GM12891 (cell line): Measurements from ENCODE around the gene STX1B.

Experiments used
- DNase-seq: peaks from one replicate; pipeline ENCODE4 v3.0.0; 2011; ENCODE audit warnings: low spot score; ENCODE audit not compliant: insufficient read length
- FAIRE-seq: peaks from 2 replicates; lab custom pipeline; 2011; peaks lifted over from hg19 to GRCh38; lab: Jason Lieb, UNC
- PAX5 ChIP-seq: IDR thresholded peaks from 2 replicates; pipeline ENCODE4 v1.6.1; 2011; ENCODE audit warnings: low read length, moderate library complexity, mild to moderate bottlenecking; ENCODE audit not compliant: insufficient read depth, severe bottlenecking
- POLR2A ChIP-seq: IDR thresholded peaks from 2 replicates; pipeline ENCODE4 v1.6.1; 2011; ENCODE audit warnings: low read depth, low read length, control low read depth
- POLR2AphosphoS5 ChIP-seq: IDR thresholded peaks from 2 replicates; pipeline ENCODE4 v1.6.1; 2011; ENCODE audit warnings: low read depth, low read length, control low read depth
- POU2F2 ChIP-seq: IDR thresholded peaks from 2 replicates; pipeline ENCODE4 v1.6.1; 2011; ENCODE audit warnings: low read depth, mild to moderate bottlenecking, control low read depth, low read length, moderate library complexity
- SPI1 ChIP-seq: IDR thresholded peaks from 2 replicates; pipeline ENCODE4 v1.6.1; 2011; ENCODE audit warnings: low read depth, low read length, control low read depth
- TAF1 ChIP-seq: IDR thresholded peaks from 2 replicates; pipeline ENCODE4 v1.6.1; 2011; ENCODE audit warnings: low read depth, low read length, control low read depth

STX1B gene

DNA sequence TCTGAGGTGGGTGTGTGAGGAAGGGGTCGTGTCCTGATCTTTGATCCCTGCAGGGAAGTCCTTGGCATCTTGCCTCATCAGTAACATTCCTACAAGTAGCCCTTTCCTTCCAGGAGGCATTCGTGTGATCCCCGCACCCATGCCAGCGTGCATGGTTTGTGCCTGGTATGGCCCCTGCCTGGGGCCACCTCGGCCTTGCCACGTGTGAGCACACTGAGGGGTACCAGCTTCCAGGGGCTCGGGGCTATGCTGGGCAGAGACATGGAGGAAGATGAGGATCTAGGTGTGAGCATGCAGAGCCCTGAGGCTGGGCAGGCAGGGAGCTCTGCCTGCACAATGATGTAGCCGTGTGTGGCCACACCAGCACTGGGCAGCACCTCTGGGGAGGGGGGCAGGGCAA is 19.4 kb downstream of the STX1B start:
- no peak for TF ChIP-seq POU2F2
- TF ChIP-seq POLR2AphosphoS5, result no peak
- TF ChIP-seq SPI1, result no peak
- TF ChIP-seq TAF1, result no peak
- TF ChIP-seq PAX5, result no peak
- no peak for TF ChIP-seq POLR2A
- no peak for FAIRE-seq

DNA sequence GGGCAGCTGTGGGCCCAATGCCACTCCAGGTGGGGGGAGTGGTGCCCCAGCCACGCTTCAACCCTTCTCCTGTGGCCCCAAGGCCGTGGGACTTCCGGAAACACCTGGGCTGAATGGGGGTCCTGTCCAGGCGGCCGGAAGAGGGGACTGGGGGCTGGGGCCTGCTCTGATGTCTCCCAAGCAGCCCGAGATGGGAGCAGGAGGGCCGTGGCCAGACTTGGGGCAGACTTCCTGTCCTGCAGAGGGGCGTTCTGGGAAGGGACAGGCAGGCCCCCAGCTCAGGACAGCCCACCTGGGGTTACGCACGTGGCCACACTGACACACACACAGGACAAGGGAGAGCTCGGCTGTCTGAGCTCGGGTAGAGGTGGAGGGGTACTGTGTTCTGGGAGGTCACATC is 20.3 kb downstream of the STX1B start:
- DNase-seq, result no peak
- FAIRE-seq, result no peak
- no peak for TF ChIP-seq POLR2A
- TF ChIP-seq TAF1, result no peak
- no peak for TF ChIP-seq POLR2AphosphoS5

More for the DNA sequence above, 19.4 kb downstream of the STX1B start:
- DNase-seq, result no peak

DNA sequence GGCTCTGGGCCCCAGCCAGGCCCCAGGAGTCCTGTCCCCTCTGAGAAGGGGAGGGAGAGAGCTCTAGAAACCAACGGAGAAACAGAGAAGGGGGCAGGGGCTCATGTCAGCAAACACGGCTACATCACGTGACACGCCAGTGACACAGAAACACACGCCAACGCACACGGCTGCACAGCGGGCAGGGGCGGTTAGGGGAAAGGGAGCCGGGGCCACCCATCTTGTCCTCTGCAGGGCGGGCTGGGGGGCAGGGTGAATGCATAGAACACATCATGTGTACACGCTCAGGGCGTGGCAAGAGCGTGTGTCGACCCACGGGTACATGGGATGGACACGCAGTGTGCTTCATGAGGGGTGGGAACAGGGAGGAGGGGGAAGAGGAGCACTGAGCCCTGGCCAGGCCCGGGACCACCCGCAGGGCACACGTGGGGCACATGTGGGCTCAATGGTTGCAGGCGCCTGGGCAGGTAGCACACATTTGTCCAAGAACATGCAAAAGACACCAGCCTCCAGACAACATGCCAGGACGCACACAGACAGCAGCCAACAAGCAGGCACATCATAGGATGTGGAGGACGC is 20.9 kb downstream of the STX1B start:
- FAIRE-seq (no peak), DNase-seq (no peak)
- TF ChIP-seq SPI1 (no peak), POU2F2 (no peak), POLR2A (no peak), POLR2AphosphoS5 (no peak), PAX5 (no peak), TAF1 (no peak)

DNA sequence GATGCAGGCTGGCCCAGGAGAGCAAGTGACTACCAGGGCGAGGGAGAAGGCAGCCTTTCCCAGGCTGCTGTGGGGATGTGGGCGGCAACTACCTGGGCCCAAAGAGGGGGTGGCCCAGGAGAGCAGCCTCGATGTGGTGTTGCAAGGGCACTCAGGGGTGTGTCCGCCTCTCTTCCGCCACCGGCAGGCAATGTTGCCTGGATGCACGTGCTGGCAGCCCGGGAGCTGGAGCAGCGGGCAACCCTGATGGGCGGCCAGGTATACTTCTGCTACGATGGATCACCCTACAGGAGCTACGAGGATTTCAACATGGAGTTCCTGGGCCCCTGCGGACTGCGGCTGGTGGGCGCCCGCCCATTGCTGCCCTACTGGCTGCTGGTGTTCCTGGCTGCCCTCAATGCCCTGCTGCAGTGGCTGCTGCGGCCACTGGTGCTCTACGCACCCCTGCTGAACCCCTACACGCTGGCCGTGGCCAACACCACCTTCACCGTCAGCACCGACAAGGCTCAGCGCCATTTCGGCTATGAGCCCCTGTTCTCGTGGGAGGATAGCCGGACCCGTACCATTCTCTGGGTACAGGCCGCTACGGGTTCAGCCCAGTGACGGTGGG is 22.8 kb downstream of the STX1B start:
- no peak for TF ChIP-seq SPI1
- no peak for DNase-seq
- no peak for FAIRE-seq

DNA sequence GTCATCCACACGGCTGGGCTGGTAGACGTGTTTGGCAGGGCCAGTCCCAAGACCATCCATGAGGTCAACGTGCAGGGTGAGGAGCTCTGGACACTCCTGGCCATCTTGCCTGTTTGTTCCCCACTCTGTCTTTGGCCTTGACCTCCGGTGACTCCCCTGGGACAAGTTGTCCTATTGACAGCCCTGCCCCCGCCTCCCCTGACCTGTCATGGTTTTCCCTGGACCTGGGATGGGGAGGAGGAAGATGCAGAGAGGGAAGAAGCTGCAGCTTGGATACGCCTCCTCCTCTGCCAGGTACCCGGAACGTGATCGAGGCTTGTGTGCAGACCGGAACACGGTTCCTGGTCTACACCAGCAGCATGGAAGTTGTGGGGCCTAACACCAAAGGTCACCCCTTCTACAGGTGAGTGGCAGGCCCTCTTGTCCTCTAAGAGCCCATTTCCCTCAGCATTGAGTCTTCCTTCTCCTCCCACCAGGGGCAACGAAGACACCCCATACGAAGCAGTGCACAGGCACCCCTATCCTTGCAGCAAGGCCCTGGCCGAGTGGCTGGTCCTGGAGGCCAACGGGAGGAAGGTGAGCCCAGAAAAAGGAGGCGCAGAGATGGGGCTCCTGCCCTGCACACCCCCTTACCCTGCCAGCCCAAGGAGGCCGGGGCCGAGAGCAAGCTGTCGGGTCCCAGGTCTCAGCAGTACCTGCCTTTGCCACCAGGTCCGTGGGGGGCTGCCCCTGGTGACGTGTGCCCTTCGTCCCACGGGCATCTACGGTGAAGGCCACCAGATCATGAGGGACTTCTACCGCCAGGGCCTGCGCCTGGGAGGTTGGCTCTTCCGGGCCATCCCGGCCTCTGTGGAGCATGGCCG is 24.1 kb downstream of the STX1B start:
- DNase-seq (no peak), FAIRE-seq (no peak)

DNA sequence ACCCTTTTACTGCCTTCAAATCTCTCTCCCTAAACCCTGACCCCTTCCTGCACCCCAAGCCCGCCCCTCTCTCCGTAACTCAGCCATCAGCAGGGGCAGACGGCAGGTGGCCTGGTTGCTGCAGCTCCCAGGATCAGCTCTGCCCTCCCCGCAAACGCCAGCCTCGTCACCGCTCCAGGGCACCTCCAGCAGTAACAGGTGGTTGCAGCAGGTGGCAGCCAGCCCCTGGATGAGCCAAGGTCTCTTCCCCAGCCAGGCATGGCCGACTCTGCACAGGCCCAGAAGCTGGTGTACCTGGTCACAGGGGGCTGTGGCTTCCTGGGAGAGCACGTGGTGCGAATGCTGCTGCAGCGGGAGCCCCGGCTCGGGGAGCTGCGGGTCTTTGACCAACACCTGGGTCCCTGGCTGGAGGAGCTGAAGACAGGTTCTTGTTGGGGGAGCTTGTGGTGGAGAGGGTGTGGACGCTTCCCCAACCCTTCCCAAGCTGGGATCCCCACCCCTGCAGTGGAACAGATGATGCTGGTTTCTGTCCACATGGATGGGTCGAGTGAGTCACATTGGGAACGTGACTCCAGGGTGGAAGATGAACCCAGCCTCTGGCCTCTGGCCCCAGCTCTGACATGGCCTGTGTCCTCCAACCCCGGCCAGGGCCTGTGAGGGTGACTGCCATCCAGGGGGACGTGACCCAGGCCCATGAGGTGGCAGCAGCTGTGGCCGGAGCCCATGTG is 24.9 kb downstream of the STX1B start:
- DNase-seq (no peak), FAIRE-seq (no peak)
- TF ChIP-seq PAX5, result no peak
- no peak for TF ChIP-seq SPI1
- TF ChIP-seq POU2F2, result no peak
- TF ChIP-seq TAF1, result no peak
- no peak for TF ChIP-seq POLR2AphosphoS5
- TF ChIP-seq POLR2A, result no peak

More for the DNA sequence above, 24.1 kb downstream of the STX1B start:
- no peak for TF ChIP-seq POLR2A
- TF ChIP-seq TAF1, result no peak
- no peak for TF ChIP-seq POU2F2
- no peak for TF ChIP-seq SPI1
- no peak for TF ChIP-seq PAX5
- no peak for TF ChIP-seq POLR2AphosphoS5

DNA sequence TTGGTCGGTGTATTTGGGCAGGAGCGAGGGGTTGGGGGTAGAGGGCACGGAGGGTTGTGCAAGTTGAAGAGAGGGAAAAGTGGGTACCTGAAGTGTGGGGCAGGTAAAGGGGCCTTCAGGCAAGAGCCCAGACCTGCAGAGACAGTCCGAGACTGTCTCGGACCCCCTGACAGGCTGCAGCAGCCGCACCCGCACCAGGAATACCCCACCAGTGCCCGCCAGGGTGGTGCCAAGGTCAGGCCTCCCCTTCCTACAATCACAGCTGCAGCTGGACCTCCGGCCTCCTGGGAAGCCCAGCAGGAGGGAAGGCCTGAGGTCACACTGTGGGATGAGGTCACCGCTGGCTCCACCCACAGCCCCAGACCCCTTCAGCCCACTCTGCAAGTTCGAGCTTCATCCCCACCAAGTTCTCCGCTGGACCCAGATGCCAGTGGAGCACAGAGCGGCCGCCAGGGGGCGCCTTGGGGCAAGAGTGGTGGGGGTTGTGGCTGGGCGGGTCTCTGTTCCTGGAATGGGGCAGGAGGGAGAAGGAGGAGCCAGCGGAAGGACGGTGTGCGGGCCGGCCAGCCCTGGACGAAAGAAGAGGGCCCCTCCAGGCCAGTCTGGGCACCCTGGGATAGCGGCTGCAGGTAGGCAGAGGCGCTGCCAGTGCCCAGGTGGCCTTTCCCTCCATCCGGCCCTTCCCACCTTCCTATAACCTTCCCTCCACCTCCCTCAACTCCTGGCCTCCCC is 25.6 kb downstream of the STX1B start, which contains the start of gene HSD3B7:
Gene HSD3B7, plus strand, starts transcription at position 539 of the 732 bp plus-strand sequence. CDS start 452 bp downstream, outside the sequence.
- TF ChIP-seq POLR2A (no peak; the same call in none of the 2 replicates), PAX5 (no peak), POLR2AphosphoS5 (peak; percentile 55; the same call in 1 of the 2 replicates), POU2F2 (peak; percentile 19; the same call in 1 of the 2 replicates)
- DNase-seq (peak; percentile 97), FAIRE-seq (peak; percentile 88)

DNA sequence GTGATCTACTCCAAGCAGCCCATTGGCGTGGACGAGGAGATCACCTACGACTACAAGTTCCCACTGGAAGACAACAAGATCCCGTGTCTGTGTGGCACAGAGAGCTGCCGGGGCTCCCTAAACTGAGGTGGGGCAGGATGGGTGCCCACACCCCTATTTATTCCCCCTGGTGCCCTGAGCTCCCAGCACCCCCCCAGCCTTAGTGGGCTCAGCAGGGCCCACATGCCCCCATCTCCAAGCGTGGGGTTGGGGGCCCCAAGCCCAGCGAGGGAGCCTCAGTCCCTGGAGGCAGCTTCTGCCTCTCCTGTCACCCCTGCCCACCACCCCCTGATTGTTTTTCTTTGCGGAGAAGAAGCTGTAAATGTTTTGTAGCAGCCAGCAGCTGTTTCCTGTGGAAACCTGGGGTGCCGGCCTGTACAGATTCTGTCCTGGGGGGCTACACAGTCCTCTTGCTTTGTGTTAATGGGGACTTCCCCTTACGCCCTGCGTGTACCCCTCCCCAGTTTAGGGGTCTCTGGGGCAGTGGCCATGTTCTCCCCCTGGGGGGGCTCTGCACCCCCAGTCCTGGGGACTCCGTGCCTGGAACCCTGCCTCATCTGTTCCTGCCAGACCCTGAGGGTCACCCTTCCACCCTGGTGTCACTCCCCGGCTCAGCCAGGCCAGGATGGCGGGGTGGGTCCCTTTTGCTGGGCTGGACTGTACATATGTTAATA is 26.4 kb downstream of the STX1B start:
- no peak for FAIRE-seq
- no peak for TF ChIP-seq SPI1
- no peak for TF ChIP-seq POLR2A
- no peak for TF ChIP-seq POU2F2
- TF ChIP-seq POLR2AphosphoS5, result no peak
- no peak for TF ChIP-seq TAF1
- no peak for TF ChIP-seq PAX5
- no peak for DNase-seq
